Prostate gland (tissue), 2 donors: ENCODE measurements around the gene ITPKA. TPM values are rescaled to one million over a fixed set of nuclear protein-coding genes. Genes with fewer than 3 reads are reported as not detected.

Experiments used
- DNase-seq: peaks from one replicate; pipeline ENCODE4 v3.0.0-alpha.2; 2019; ENCODE audit warnings: low spot score
- H3K27ac ChIP-seq, 2 donors: fragments of 200-600 bp; sonication (generic); 2 replicates each; pipeline ENCODE4 v1.5.1; 2017 to 2019
- H3K27me3 ChIP-seq: fragments of 200-600 bp; sonication (generic); replicated peaks from 2 replicates; pipeline ENCODE4 v1.5.1; 2019; ENCODE audit not compliant: insufficient read depth
- H3K36me3 ChIP-seq, 2 donors: fragments of 200-600 bp; sonication (generic); 1 replicate in 1 of 2; 2 replicates in 1 of 2; pipeline versions ENCODE4 v1.5.1 to v1.8.1; 2017 to 2019
- H3K4me1 ChIP-seq: fragments of 200-600 bp; sonication (generic); replicated peaks from 2 replicates; pipeline ENCODE4 v1.5.1; 2019
- H3K4me3 ChIP-seq, 2 donors: fragments of 200-600 bp; sonication (generic); 2 replicates each; pipeline ENCODE4 v1.5.1; 2017 to 2019
- H3K9me3 ChIP-seq: fragments of 200-600 bp; sonication (generic); 2 replicates; pipeline ENCODE4 v1.5.1; 2017
- POLR2A ChIP-seq: fragments of 450-650 bp; IDR thresholded peaks from one replicate; pipeline ENCODE4 v1.6.1; 2016; ENCODE audit warnings: antibody characterized with exemption, mild to moderate bottlenecking
- POLR2AphosphoS5 ChIP-seq: sonication (generic); formaldehyde crosslinking; IDR thresholded peaks from one replicate; pipeline ENCODE4 v1.6.1; 2017; ENCODE audit warnings: antibody characterized with exemption
- WGBS: methylation state at CpG from one replicate; pipeline ENCODE4 v1.1.5; 2018; 5-methylcytosine and 5-hydroxymethylcytosine counted together
- intact Hi-C: fragments of 100-400 bp; cut with DNase I; formaldehyde crosslinking; loops from one replicate; pipeline ENCODE4 v1.14.2; 2022
- small RNA-seq, 2 donors: library from RNA; depleted of rRNA; stranded (forward); fragments of <200 nt; gene quantifications; one replicate each; pipeline ENCODE3, GENCODE V24; 2016
- total RNA-seq, 2 donors: library from RNA; depleted of rRNA; stranded (reverse); fragments of >200 nt; gene quantifications; one replicate each; pipeline ENCODE4 v1.1.0, GENCODE V29; 2016
- TF ChIP-seq, protein P1 (sequence below), 4 experiments: fragments of 200-600 bp in 2 of 4; fragments of 450-650 bp in 2 of 4; sonication (generic) in 2 of 4; IDR thresholded peaks; 1 replicate in 3 of 4; 2 replicates in 1 of 4; pipeline ENCODE4 v1.5.1; 2016 to 2019; ENCODE audit warnings: antibody characterized with exemption in 4 of 4, mild to moderate bottlenecking in 2 of 4, moderate library complexity in 2 of 4

ITPKA gene
- total RNA-seq, 2 donors from 2014 or later: 0.23 to 14.2 TPM

DNA sequence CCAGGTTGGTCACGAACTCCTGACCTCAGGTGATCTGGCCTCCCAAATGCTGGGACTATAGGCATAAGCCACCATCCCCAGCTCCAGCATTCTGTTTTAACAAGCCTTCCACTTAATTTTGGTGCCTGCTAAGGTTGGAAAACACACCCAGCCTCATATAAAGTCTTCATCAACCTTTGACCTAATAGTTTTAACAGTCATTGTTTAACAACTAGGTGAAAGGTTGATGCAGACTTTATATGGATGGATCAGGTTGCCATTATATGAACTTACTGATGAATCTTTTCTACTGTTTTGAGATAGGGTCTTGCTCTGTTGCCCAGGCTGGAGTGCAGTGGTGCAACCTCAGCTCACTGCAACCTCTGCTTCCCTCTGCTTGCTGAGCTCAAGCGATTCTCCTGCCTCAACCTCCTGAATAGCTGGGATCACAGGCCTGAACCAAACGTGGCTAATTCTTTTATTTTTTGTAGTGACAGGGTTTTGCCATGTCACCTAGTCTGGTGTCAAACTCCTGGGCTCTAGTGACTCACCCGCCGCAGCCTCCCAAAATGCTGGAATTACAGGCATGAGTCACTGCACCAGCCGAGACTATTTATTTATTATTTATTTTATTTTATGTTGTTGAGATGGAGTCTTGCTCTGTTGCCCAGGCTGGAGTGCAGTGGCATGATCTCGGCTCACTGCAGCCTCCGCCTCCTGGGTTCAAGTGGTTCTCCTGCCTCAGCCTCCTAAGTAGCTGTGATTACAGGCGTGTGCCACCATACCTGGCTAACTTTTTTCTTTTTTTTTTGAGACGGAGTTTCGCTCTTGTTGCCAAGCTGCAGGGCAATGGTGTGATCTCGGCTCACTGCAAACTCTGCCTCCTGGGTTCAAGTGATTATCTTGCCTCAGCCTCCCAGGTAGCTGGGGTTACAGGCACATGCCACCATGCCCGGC, 53.4 kb downstream of the ITPKA start:
- intact Hi-C loops: no loop called here
- TF ChIP-seq, protein P1, sequence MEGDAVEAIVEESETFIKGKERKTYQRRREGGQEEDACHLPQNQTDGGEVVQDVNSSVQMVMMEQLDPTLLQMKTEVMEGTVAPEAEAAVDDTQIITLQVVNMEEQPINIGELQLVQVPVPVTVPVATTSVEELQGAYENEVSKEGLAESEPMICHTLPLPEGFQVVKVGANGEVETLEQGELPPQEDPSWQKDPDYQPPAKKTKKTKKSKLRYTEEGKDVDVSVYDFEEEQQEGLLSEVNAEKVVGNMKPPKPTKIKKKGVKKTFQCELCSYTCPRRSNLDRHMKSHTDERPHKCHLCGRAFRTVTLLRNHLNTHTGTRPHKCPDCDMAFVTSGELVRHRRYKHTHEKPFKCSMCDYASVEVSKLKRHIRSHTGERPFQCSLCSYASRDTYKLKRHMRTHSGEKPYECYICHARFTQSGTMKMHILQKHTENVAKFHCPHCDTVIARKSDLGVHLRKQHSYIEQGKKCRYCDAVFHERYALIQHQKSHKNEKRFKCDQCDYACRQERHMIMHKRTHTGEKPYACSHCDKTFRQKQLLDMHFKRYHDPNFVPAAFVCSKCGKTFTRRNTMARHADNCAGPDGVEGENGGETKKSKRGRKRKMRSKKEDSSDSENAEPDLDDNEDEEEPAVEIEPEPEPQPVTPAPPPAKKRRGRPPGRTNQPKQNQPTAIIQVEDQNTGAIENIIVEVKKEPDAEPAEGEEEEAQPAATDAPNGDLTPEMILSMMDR (IDR thresholded peaks at IDR 0.05): no peak
- TF ChIP-seq POLR2AphosphoS5 (no peak), POLR2A (no peak)
- H3K9me3 ChIP-seq: no peaks in the 10 kb centered on the region
- no peak for DNase-seq
- H3K4me1 ChIP-seq: no peaks in the 10 kb centered on the region
- no peaks in the 10 kb centered on the region for H3K36me3 ChIP-seq
- no peaks in the 10 kb centered on the region for H3K27me3 ChIP-seq
- 82% methylated on average over 13 of the region's 13 CpGs for WGBS
- H3K4me3 ChIP-seq: no peak overlapping the region
- no peak overlapping the region for H3K27ac ChIP-seq

DNA sequence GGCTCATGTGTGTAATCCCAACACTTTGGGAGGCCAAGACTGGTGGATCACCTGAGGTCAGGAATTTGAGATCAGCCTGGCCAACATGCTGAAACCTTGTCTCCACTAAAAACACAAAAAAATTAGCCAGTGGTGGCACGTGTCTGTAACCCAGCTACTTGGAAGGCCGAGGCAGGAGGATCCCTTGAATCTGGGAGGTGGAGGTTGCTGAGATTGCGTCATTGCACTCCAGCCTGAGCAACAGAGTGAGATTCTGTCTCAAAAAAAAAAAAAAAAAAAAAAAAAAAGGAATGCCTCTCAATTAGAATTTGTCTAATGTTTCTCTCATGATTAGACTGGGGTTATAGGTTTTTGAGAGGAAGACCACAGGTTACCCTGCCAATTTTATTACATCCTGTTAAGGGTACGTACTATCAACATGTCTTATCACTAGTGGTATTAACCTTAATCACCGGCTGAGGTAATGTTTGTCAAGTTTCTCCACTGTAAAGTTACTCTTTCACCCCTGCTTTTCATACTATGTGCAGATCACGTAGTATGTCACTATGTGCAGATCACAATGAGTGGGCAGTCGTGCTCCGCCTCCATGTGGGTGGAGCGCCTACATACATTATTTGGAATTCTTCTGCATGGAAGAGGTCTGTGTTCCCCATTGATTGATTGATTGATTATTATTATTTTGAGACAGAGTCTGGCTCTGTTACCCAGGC, 56.5 kb downstream of the ITPKA start:
- Histone ChIP-seq H3K27ac (no peak overlapping the region), H3K4me1 (no peaks in the 10 kb centered on the region), H3K27me3 (no peaks in the 10 kb centered on the region), H3K9me3 (no peaks in the 10 kb centered on the region), H3K36me3 (no peaks in the 10 kb centered on the region), H3K4me3 (no peak overlapping the region)
- intact Hi-C loops: no loop called here
- WGBS: 86% methylated on average over 9 of the region's 9 CpGs
- no peak for TF ChIP-seq POLR2A
- TF ChIP-seq POLR2AphosphoS5: no peak
- TF ChIP-seq, protein P1 (IDR thresholded peaks at IDR 0.05): no peak
- no peak for DNase-seq

Small RNAs within 50 kb of the gene (small RNA-seq; reads per million reads assigned to genes)
- gene RNU6-1169P: 0 reads per million in 2 donors

Other genes with a start within 250 kb of the ITPKA start
- 1 to 10 TPM; 1.1 to 4.6 TPM for gene OIP5, start 161.3 kb upstream of the ITPKA start, total RNA-seq
- 10 to 100 TPM in 1 of 2 donors, 1 to 10 TPM in 1; 3.9 to 28.2 TPM for gene NUSAP1, start 161.0 kb upstream of the ITPKA start, total RNA-seq
- gene NDUFAF1, start 91.4 kb upstream of the ITPKA start, total RNA-seq: 10 to 100 TPM; 20.1 to 23.1 TPM
- 10 to 100 TPM; 23.8 to 52.4 TPM for gene RTF1, start 76.8 kb upstream of the ITPKA start, total RNA-seq
- gene LTK, start 20.0 kb downstream of the ITPKA start, total RNA-seq: 1 to 10 TPM in 1 of 2 donors, not detected in 1; 1.5 TPM
- gene RPAP1, start 50.4 kb downstream of the ITPKA start, total RNA-seq: 10 to 100 TPM; 17.0 to 47.3 TPM
- gene TYRO3, start 65.3 kb downstream of the ITPKA start, total RNA-seq: 10 to 100 TPM in 1 of 2 donors, 1 to 10 TPM in 1; 5.2 to 99.6 TPM
- gene MGA, start 166.5 kb downstream of the ITPKA start, total RNA-seq: 10 to 100 TPM; 42.9 to 62.5 TPM